Measurements from ENCODE around the gene CXCR2. TPM values are rescaled to one million over a fixed set of nuclear protein-coding genes. Genes with fewer than 3 reads are reported as not detected.

CXCR2 gene
- total and polyA plus RNA-seq, 10 of the 15 experiments (the other 5 are each of a cell fraction or from before 2014, with no cell fraction given) = 0.04 to 0.62 (median 0.16) TPM

GRCh38 chr2:218127929-218128455, 2.2 kb downstream of the CXCR2 start:
- Histone ChIP-seq H4K20me1 (ENCODE audit: control insufficient read depth, insufficient read depth) (no peaks in the 10 kb centered on the region), H3K9me3 (replicated peaks; ENCODE audit: control insufficient read depth, insufficient read depth, low read length) (no peaks in the 10 kb centered on the region), H2AFZ (ENCODE audit: control insufficient read depth, low read depth, low read length) (no peak overlapping the region), H3K4me2 (ENCODE audit: control insufficient read depth, insufficient read depth) (no peak overlapping the region), H3K4me1 (ENCODE audit: control insufficient read depth, insufficient read depth, low read length) (no peaks in the 10 kb centered on the region), H3K79me2 (ENCODE audit: control insufficient read depth, insufficient read depth, low read length) (no peaks in the 10 kb centered on the region), H3K9ac (ENCODE audit: control insufficient read depth, insufficient read depth, low read length) (no peak overlapping the region), H3K27ac (ENCODE audit: control insufficient read depth, insufficient read depth) (no peak overlapping the region), H3K27me3 (replicated peaks in 1 of 2; ENCODE audit: control insufficient read depth in 2 of 2, insufficient read depth in 2 of 2, low read length in 1 of 2) (0 out of 4 replicates have a peak, but pooled peaks cover 0 to 2% of the 10 kb centered on the region in 2 experiments), H3K4me3 (no peak overlapping the region), H3K36me3 (ENCODE audit: control insufficient read depth in 2 of 2, insufficient read depth in 2 of 2, low read length in 1 of 2) (no peaks in the 10 kb centered on the region)
- DNase-seq (ENCODE audit: low read depth, low spot score) (no peak), FAIRE-seq (no peak), ATAC-seq (no peak)
- 19% methylated on average over 3 of the region's 3 CpGs for WGBS (ENCODE audit: insufficient coverage, insufficient replicate concordance, low lambda C conversion rate, missing lambda C conversion rate)
- no TSS peak for BruUV-seq (replicated peaks)
- no peak for TF ChIP-seq IRF5 (IDR thresholded peaks at IDR 0.05; ENCODE audit: borderline replicate concordance)
- TF ChIP-seq SMC3 (IDR thresholded peaks at IDR 0.05; ENCODE audit: borderline replicate concordance, low read length) = no peak
- no peak for TF ChIP-seq BMI1 (IDR thresholded peaks at IDR 0.05; ENCODE audit: borderline replicate concordance)
- no peak for TF ChIP-seq RFX5 (IDR thresholded peaks at IDR 0.05; ENCODE audit: low read depth, low read length)
- TF ChIP-seq CBFB (IDR thresholded peaks at IDR 0.05; ENCODE audit: low read depth) = no peak
- TF ChIP-seq ASH2L (IDR thresholded peaks at IDR 0.05; ENCODE audit: borderline replicate concordance, low read depth) = no peak
- no peak for TF ChIP-seq POLR2A (IDR thresholded peaks at IDR 0.05; ENCODE audit: low read depth, low read length)
- TF ChIP-seq, protein P1, sequence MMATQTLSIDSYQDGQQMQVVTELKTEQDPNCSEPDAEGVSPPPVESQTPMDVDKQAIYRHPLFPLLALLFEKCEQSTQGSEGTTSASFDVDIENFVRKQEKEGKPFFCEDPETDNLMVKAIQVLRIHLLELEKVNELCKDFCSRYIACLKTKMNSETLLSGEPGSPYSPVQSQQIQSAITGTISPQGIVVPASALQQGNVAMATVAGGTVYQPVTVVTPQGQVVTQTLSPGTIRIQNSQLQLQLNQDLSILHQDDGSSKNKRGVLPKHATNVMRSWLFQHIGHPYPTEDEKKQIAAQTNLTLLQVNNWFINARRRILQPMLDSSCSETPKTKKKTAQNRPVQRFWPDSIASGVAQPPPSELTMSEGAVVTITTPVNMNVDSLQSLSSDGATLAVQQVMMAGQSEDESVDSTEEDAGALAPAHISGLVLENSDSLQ (IDR thresholded peaks at IDR 0.05) = no peak
- no peak for TF ChIP-seq CHD2 (IDR thresholded peaks at IDR 0.05; ENCODE audit: borderline replicate concordance, low read depth, low read length)
- TF ChIP-seq, protein P2, sequence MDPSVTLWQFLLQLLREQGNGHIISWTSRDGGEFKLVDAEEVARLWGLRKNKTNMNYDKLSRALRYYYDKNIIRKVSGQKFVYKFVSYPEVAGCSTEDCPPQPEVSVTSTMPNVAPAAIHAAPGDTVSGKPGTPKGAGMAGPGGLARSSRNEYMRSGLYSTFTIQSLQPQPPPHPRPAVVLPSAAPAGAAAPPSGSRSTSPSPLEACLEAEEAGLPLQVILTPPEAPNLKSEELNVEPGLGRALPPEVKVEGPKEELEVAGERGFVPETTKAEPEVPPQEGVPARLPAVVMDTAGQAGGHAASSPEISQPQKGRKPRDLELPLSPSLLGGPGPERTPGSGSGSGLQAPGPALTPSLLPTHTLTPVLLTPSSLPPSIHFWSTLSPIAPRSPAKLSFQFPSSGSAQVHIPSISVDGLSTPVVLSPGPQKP (IDR thresholded peaks at IDR 0.05; ENCODE audit: low read depth, low read length) = no peak
- no peak for TF ChIP-seq RELA (IDR thresholded peaks at IDR 0.05; ENCODE audit: borderline replicate concordance, partially characterized antibody)
- intact Hi-C loops (cut with micrococcal nuclease; ENCODE audit: unreplicated experiment) = no loop called here
- POLR2A ChIA-PET = no interaction called here
- RAD21 ChIA-PET (ENCODE audit: unreplicated experiment) = no interaction called here
- CTCF ChIA-PET = no interaction called here
- in situ Hi-C loops (cut with MboI) = no loop called here
- SMC1A ChIA-PET (ENCODE audit: uncharacterized antibody, unreplicated experiment) = no interaction called here
